H1 (cell line): ENCODE results near the gene HSPA4L. TPM values are rescaled to one million over a fixed set of nuclear protein-coding genes. Genes with fewer than 3 reads are reported as not detected.

ENCODE experiments used
- CTCF ChIA-PET: fragments of 300-600 bp; sonication (Branson Sonifier 250); formaldehyde crosslinking; loops from one replicate; lab custom pipeline; 2021; ENCODE audit not compliant: partially characterized antibody; lab: Charles Lee
- POLR2A ChIA-PET: fragments of 300-600 bp; sonication (Branson Sonifier 250); formaldehyde crosslinking; loops from one replicate; lab custom pipeline; 2021; ENCODE audit warnings: inconsistent platforms; ENCODE audit not compliant: partially characterized antibody; lab: Charles Lee
- DNase-seq, 2 experiments: peaks; one replicate each; pipeline versions ENCODE4 v3.0.0 to v3.0.0-alpha.2; 2010 to 2022; ENCODE audit warnings: low spot score in 2 of 2, low read depth in 1 of 2, mixed read lengths in 1 of 2
- FAIRE-seq: peaks from 2 replicates; lab custom pipeline; 2011; peaks lifted over from hg19 to GRCh38; lab: Jason Lieb, UNC
- H2AFZ ChIP-seq: 2 replicates; pipeline ENCODE4 v1.8.1; 2012; ENCODE audit warnings: low read length, inconsistent platforms
- H2AK5ac ChIP-seq: 2 replicates; pipeline ENCODE4 v1.6.1; 2013; ENCODE audit warnings: low read depth, low read length
- H2BK120ac ChIP-seq: replicated peaks from 2 replicates; pipeline ENCODE3; 2013; ENCODE audit warnings: low read depth, low read length, inconsistent platforms
- H2BK12ac ChIP-seq: 2 replicates; pipeline ENCODE4 v1.6.1; 2013; ENCODE audit warnings: low read depth, low read length
- H2BK15ac ChIP-seq: 2 replicates; pipeline ENCODE4 v1.6.1; 2013; ENCODE audit warnings: low read length
- H2BK20ac ChIP-seq: 2 replicates; pipeline ENCODE4 v1.6.1; 2013; ENCODE audit warnings: low read length
- H2BK5ac ChIP-seq: 2 replicates; pipeline ENCODE4 v1.6.1; 2013; ENCODE audit warnings: low read depth, low read length
- H3K14ac ChIP-seq: 2 replicates; pipeline ENCODE4 v1.6.1; 2013; ENCODE audit warnings: inconsistent platforms; ENCODE audit not compliant: insufficient read length
- H3K18ac ChIP-seq: 2 replicates; pipeline ENCODE4 v1.6.1; 2013; ENCODE audit warnings: low read length; ENCODE audit errors: extremely low read depth
- H3K23ac ChIP-seq: 2 replicates; pipeline ENCODE4 v1.6.1; 2013; ENCODE audit warnings: inconsistent platforms; ENCODE audit not compliant: insufficient read length
- H3K23me2 ChIP-seq: 2 replicates; pipeline ENCODE4 v1.6.1; 2013; ENCODE audit warnings: low read depth, low read length
- H3K27ac ChIP-seq: 2 replicates; pipeline ENCODE4 v1.6.1; 2011; ENCODE audit warnings: low read depth, low read length, inconsistent platforms
- H3K27me3 ChIP-seq, 4 experiments: replicated peaks in 1 of 4; 1 replicate in 1 of 4; 2 replicates in 3 of 4; pipeline versions ENCODE4 v1.6.1 to v1.8.1; 2011 to 2013; ENCODE audit warnings: low read length in 3 of 4, mild to moderate bottlenecking in 3 of 4, inconsistent platforms in 2 of 4, mixed read lengths in 2 of 4, moderate library complexity in 1 of 4; ENCODE audit not compliant: control insufficient read depth in 3 of 4, insufficient read depth in 3 of 4; ENCODE audit errors: extremely low read depth in 1 of 4
- H3K36me3 ChIP-seq, 4 experiments: 2 replicates each; pipeline versions ENCODE4 v1.6.1 to v1.8.1; 2011 to 2013; ENCODE audit warnings: mild to moderate bottlenecking in 4 of 4, low read length in 3 of 4, moderate library complexity in 2 of 4, control low read depth in 1 of 4, inconsistent platforms in 1 of 4; ENCODE audit not compliant: insufficient read depth in 4 of 4, control insufficient read depth in 2 of 4
- H3K4ac ChIP-seq: replicated peaks from 2 replicates; pipeline ENCODE3; 2013; ENCODE audit warnings: low read length, low read depth, mixed read lengths, inconsistent platforms; ENCODE audit not compliant: insufficient read length
- H3K4me1 ChIP-seq, 4 experiments: replicated peaks in 1 of 4; 1 replicate in 1 of 4; 2 replicates in 3 of 4; pipeline versions ENCODE4 v1.6.1 to v1.8.1; 2011 to 2013; ENCODE audit warnings: low read length in 3 of 4, inconsistent platforms in 2 of 4, mixed read lengths in 1 of 4; ENCODE audit not compliant: insufficient read depth in 4 of 4, control insufficient read depth in 3 of 4
- H3K4me2 ChIP-seq, 2 experiments: 2 replicates each; pipeline versions ENCODE4 v1.6.1 to v1.8.1; 2011 to 2013; ENCODE audit warnings: low read depth in 2 of 2, low read length in 2 of 2, control low read depth in 1 of 2, inconsistent platforms in 1 of 2, mild to moderate bottlenecking in 1 of 2; ENCODE audit not compliant: insufficient read depth in 1 of 2
- H3K4me3 ChIP-seq, 4 experiments: fragments of 200-600, 300-600 bp in 1 of 4; sonication (generic), shearing (Covaris generic), sonication (Bioruptor Twin) in 1 of 4; 2 replicates each; pipeline versions ENCODE4 v1.5.1 to v1.8.1; 2011 to 2016; ENCODE audit warnings: low read length in 4 of 4, low read depth in 3 of 4, control low read depth in 2 of 4, inconsistent platforms in 2 of 4, mild to moderate bottlenecking in 2 of 4, mixed read lengths in 1 of 4, moderate library complexity in 1 of 4; ENCODE audit not compliant: insufficient read depth in 2 of 4; ENCODE audit errors: extremely low read depth in 1 of 4
- H3K56ac ChIP-seq: replicated peaks from 2 replicates; pipeline ENCODE3; 2013; ENCODE audit warnings: low read depth, mild to moderate bottlenecking, mixed read lengths, low read length, inconsistent platforms; ENCODE audit not compliant: insufficient read length
- H3K79me1 ChIP-seq: 2 replicates; pipeline ENCODE4 v1.6.1; 2013; ENCODE audit warnings: low read depth, low read length, control low read depth
- H3K79me2 ChIP-seq, 2 experiments: 2 replicates each; pipeline versions ENCODE4 v1.6.1 to v1.8.1; 2012 to 2013; ENCODE audit warnings: low read length in 2 of 2, mild to moderate bottlenecking in 2 of 2, inconsistent platforms in 1 of 2; ENCODE audit not compliant: insufficient read depth in 2 of 2, control insufficient read depth in 1 of 2
- H3K9ac ChIP-seq, 4 experiments: replicated peaks in 1 of 4; 1 replicate in 1 of 4; 2 replicates in 3 of 4; pipeline versions ENCODE4 v1.6.1 to v1.8.1; 2011 to 2013; ENCODE audit warnings: low read depth in 3 of 4, low read length in 3 of 4, control low read depth in 2 of 4, mild to moderate bottlenecking in 2 of 4, moderate library complexity in 2 of 4, inconsistent platforms in 1 of 4; ENCODE audit errors: extremely low read depth in 1 of 4
- H3K9me3 ChIP-seq, 2 experiments: 2 replicates each; pipeline versions ENCODE4 v1.6.1 to v1.8.1; 2012 to 2013; ENCODE audit warnings: mild to moderate bottlenecking in 2 of 2, moderate library complexity in 2 of 2, control low read depth in 1 of 2, inconsistent platforms in 1 of 2, low read depth in 1 of 2, low read length in 1 of 2, mixed read lengths in 1 of 2; ENCODE audit not compliant: insufficient read depth in 2 of 2
- H4K20me1 ChIP-seq, 2 experiments: replicated peaks in 1 of 2; 2 replicates each; pipeline versions ENCODE3 to v1.8.1; 2011 to 2013; ENCODE audit warnings: inconsistent platforms in 2 of 2, low read length in 2 of 2, mild to moderate bottlenecking in 1 of 2; ENCODE audit not compliant: insufficient read depth in 2 of 2, control insufficient read depth in 1 of 2
- H4K5ac ChIP-seq: 2 replicates; pipeline ENCODE4 v1.6.1; 2013; ENCODE audit warnings: low read length, low read depth, mixed read lengths, inconsistent platforms; ENCODE audit not compliant: insufficient read length
- H4K8ac ChIP-seq: 2 replicates; pipeline ENCODE4 v1.8.0; 2013; ENCODE audit warnings: mild to moderate bottlenecking, moderate library complexity, low read length, inconsistent platforms; ENCODE audit not compliant: insufficient read depth; ENCODE audit errors: extremely low read depth
- H4K91ac ChIP-seq: replicated peaks from 2 replicates; pipeline ENCODE3; 2013; ENCODE audit warnings: low read length, mixed read lengths, inconsistent platforms; ENCODE audit not compliant: insufficient read length
- ASH2L ChIP-seq: fragments of 200-600, 300-600 bp; sonication (generic); IDR thresholded peaks from one replicate; pipeline ENCODE4 v1.7.1; 2017; ENCODE audit warnings: low read length
- EZH2 ChIP-seq: fragments of 200-600 bp; sonication (generic); IDR thresholded peaks from 2 replicates; pipeline ENCODE4 v1.7.1; 2012; ENCODE audit warnings: low read depth, mild to moderate bottlenecking, moderate library complexity, low read length, inconsistent platforms; ENCODE audit not compliant: severe bottlenecking
- PHF8 ChIP-seq: fragments of 200-600 bp; sonication (generic); conservative IDR thresholded peaks from 2 replicates; pipeline ENCODE4 v1.7.1; 2012; ENCODE audit warnings: low read depth, mild to moderate bottlenecking, inconsistent platforms, low read length, moderate library complexity
- SIN3A ChIP-seq, 2 experiments: IDR thresholded peaks in 1 of 2; conservative IDR thresholded peaks in 1 of 2; 2 replicates each; pipeline ENCODE4 v1.6.1; 2011 to 2012; ENCODE audit warnings: low read length in 2 of 2, improper control_type of control experiment in 1 of 2, low read depth in 1 of 2, mild to moderate bottlenecking in 1 of 2
- TAF7 ChIP-seq: optimal IDR thresholded peaks from 2 replicates; pipeline ENCODE3; 2011; ENCODE audit warnings: low read depth, mild to moderate bottlenecking, inconsistent platforms, low read length, moderate library complexity, borderline replicate concordance
- TBP ChIP-seq: IDR thresholded peaks from 2 replicates; pipeline ENCODE4 v1.6.1; 2011; ENCODE audit warnings: low read depth, low read length, improper control_type of control experiment
- TCF12 ChIP-seq: IDR thresholded peaks from 2 replicates; pipeline ENCODE4 v1.6.1; 2011; ENCODE audit warnings: low read depth, mild to moderate bottlenecking, low read length
- YY1 ChIP-seq: IDR thresholded peaks from 2 replicates; pipeline ENCODE4 v1.6.1; 2011; ENCODE audit warnings: low read depth, mild to moderate bottlenecking, low read length
- whole genome bisulfite sequencing, 2 experiments: shearing (Covaris generic) in 1 of 2; methylation state at CpG; one replicate each; pipeline versions ENCODE4 v1.1.6 to v1.1.7; 2013 to 2015; ENCODE audit warnings: low lambda C conversion rate in 2 of 2, mixed read lengths in 2 of 2, inconsistent platforms in 1 of 2, low coverage in 1 of 2, missing lambda C conversion rate in 1 of 2; ENCODE audit not compliant: insufficient replicate concordance in 2 of 2, insufficient coverage in 1 of 2, insufficient read length in 1 of 2; ENCODE audit errors: extremely low coverage in 1 of 2, missing lambda C conversion rate in 1 of 2; 5-methylcytosine and 5-hydroxymethylcytosine counted together
- polyA plus RNA-seq, 7 experiments: library from polyadenylated mRNA; depleted of rRNA in 3 of 7; stranded (reverse) in 5 of 7; unstranded in 2 of 7; fragments of >200 nt in 5 of 7; fragments of 200-250 nt in 2 of 7; gene quantifications; 1 replicate in 5 of 7; 2 replicates in 1 of 7; 4 replicates in 1 of 7; pipeline versions ENCODE4 v1.2.1 to v1.2.3, GENCODE V29; 2011 to 2013; ENCODE audit warnings: missing spikeins in 2 of 7, mixed read lengths in 2 of 7
- total RNA-seq: library from RNA; stranded (reverse); fragmentation: NEBNext Ultra II Directional; extraction: Animal tissue kit (Norgen Biotek cat#: 25700); gene quantifications from 2 replicates; pipeline ENCODE4 v1.2.1, GENCODE V29; 2021
- TF ChIP-seq, protein P1 (sequence below): IDR thresholded peaks from 2 replicates; pipeline ENCODE4 v1.6.1; 2011; ENCODE audit warnings: low read length, improper control_type of control experiment
- TF ChIP-seq, protein P2 (sequence below): IDR thresholded peaks from 2 replicates; pipeline ENCODE4 v1.6.1; 2012; ENCODE audit warnings: inconsistent platforms
- TF ChIP-seq, protein P3 (sequence below): IDR thresholded peaks from 2 replicates; pipeline ENCODE4 v1.6.1; 2012; ENCODE audit warnings: inconsistent platforms

HSPA4L gene
- total and polyA plus RNA-seq, 2 of the 8 experiments (the other 6 are each of a cell fraction or from before 2014, with no cell fraction given), result 0.65 to 4.7 TPM

DNA sequence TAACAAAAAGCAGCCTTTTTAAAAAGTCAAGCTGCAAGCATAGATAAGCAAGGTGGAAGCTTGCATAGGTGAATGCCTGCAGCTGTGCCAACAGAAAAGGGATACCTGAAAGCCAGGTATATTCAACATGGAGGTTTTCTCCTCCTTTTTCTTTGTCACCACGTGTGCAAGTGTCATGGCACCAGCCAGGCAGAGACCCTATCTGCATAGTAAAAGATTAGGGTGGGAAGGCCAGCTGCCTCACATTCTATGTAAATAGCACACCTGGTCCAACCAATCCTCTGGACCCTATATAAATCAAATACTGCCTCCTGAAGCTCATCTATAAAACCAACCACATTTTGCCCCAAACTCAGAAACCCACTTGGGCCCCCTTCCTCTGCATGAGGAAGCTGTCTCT is 70.5 kb downstream of the HSPA4L start:
- Histone ChIP-seq H4K5ac (no peak overlapping the region), H3K23ac (no peak overlapping the region), H3K27ac (peak overlapping the region; percentile 49; the same call in 1 of the 2 replicates), H4K8ac (no peak overlapping the region), H3K4ac (no peak overlapping the region), H3K79me1 (no peaks in the 10 kb centered on the region), H3K4me3 (no peak overlapping the region), H3K9ac (no peak overlapping the region), H2AK5ac (no peak overlapping the region), H3K56ac (no peak overlapping the region), H3K27me3 (no peaks in the 10 kb centered on the region), H4K91ac (no peak overlapping the region), H3K23me2 (no peaks in the 10 kb centered on the region), H3K4me1 (peaks cover 2 to 16% (median 9%) of the 10 kb centered on the region in 4 experiments; a peak in 6 of 7 replicates), H2BK20ac (no peak overlapping the region), H2BK15ac (no peak overlapping the region), H3K14ac (no peak overlapping the region), H4K20me1 (no peaks in the 10 kb centered on the region)
- FAIRE-seq (peak; percentile 65), DNase-seq (no peak)
- CTCF ChIA-PET, result interaction anchor here (0.6 to 1.2 kb wide), 3 partner anchors 13 to 86 kb away, joined by 3 to 5 read pairs (median 3); partner anchors contain the start of gene PLK4
- 9% methylated on average over 1 of the region's 1 CpG; no CpG with 5 or more reads in 1 of the 2 experiments for WGBS, 2 experiments
- TF ChIP-seq, protein P1, sequence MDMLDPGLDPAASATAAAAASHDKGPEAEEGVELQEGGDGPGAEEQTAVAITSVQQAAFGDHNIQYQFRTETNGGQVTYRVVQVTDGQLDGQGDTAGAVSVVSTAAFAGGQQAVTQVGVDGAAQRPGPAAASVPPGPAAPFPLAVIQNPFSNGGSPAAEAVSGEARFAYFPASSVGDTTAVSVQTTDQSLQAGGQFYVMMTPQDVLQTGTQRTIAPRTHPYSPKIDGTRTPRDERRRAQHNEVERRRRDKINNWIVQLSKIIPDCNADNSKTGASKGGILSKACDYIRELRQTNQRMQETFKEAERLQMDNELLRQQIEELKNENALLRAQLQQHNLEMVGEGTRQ, result no peak
- TF ChIP-seq, protein P2, sequence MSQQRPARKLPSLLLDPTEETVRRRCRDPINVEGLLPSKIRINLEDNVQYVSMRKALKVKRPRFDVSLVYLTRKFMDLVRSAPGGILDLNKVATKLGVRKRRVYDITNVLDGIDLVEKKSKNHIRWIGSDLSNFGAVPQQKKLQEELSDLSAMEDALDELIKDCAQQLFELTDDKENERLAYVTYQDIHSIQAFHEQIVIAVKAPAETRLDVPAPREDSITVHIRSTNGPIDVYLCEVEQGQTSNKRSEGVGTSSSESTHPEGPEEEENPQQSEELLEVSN, result peak; percentile 54; the same call in 1 of the 2 replicates
- TF ChIP-seq SIN3A (conservative IDR thresholded peaks at IDR 0.05 in 1 of 2, IDR thresholded peaks at IDR 0.05 in 1 of 2; ENCODE audit: low read depth in 1 of 2, low read length in 2 of 2) (no peak; a peak in 1 of 4 replicates), TBP (no peak), ASH2L (no peak), EZH2 (no peak), TAF7 (no peak), TCF12 (peak; percentile 72; the same call in 1 of the 2 replicates), PHF8 (no peak), YY1 (peak; percentile 92)
- TF ChIP-seq, protein P3, sequence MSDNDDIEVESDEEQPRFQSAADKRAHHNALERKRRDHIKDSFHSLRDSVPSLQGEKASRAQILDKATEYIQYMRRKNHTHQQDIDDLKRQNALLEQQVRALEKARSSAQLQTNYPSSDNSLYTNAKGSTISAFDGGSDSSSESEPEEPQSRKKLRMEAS, result peak; percentile 90
- TF ChIP-seq, all 59 proteins: peak for 4
- Histone ChIP-seq H2BK12ac (no peak overlapping the region), H2AFZ (no peak overlapping the region), H3K79me2 (peaks cover 0 to 11% of the 10 kb centered on the region in 2 experiments; a peak in 2 of 4 replicates), H2BK5ac (no peak overlapping the region), H3K9me3 (peaks cover 0 to 8% of the 10 kb centered on the region in 2 experiments; a peak in 1 of 4 replicates), H2BK120ac (no peak overlapping the region), H3K36me3 (no peaks in the 10 kb centered on the region), H3K4me2 (no peak overlapping the region), H3K18ac (0 out of 2 replicates have a peak overlapping the region, but pooled peaks have one; percentile 34)
- POLR2A ChIA-PET, result interaction anchor here (0.6 to 2.3 kb wide), 6 partner anchors 9 to 435 kb away, joined by 3 to 10 read pairs (median 4); partner anchors contain the start of genes HSPA4L, PGRMC2 and PLK4
